IPS-NIHi11 (cell line): Measurements from ENCODE around the gene ZCRB1.
"Not testable (repeated sequence)": the region's sequence is repeated elsewhere in the genome, so short reads cannot be mapped to it uniquely, and the experiment has no call there.

ENCODE experiments used
- DNase-seq: peaks from one replicate; pipeline ENCODE4 v3.0.0; 2012; ENCODE audit warnings: mixed read lengths, low spot score

ZCRB1 gene

GRCh38 chr12:42325653-42326474 lies at the start of gene ZCRB1, which contains the start of gene PPHLN1:
Gene ZCRB1 (minus strand): TSS chr12:42326094. CDS start chr12:42324102, 1,992 bp downstream.
Gene PPHLN1 (plus strand): TSS chr12:42326167. CDS start chr12:42335903, 9,736 bp downstream.
- DNase-seq = peak; percentile 94

GRCh38 chr12:42373669-42374068 lies 47.8 kb upstream of the ZCRB1 start:
- no peak for DNase-seq

GRCh38 chr12:42372154-42372791 lies 46.4 kb upstream of the ZCRB1 start:
- DNase-seq = peak; percentile 68

- no peak for DNase-seq
These were observed 44.1 kb upstream of the ZCRB1 start for GRCh38 chr12:42370013-42370412.

- DNase-seq = no peak
These were observed 39.6 kb upstream of the ZCRB1 start for GRCh38 chr12:42365486-42365885.

GRCh38 chr12:42364692-42365091 lies 38.8 kb upstream of the ZCRB1 start:
- DNase-seq = peak; percentile 8

- DNase-seq = no peak
These were observed 36.9 kb upstream of the ZCRB1 start for GRCh38 chr12:42362647-42363260.

GRCh38 chr12:42361909-42362646 lies 36.2 kb upstream of the ZCRB1 start:
- no peak for DNase-seq

GRCh38 chr12:42360747-42361403 lies 35.0 kb upstream of the ZCRB1 start:
- DNase-seq = no peak

GRCh38 chr12:42356344-42356743 lies 30.4 kb upstream of the ZCRB1 start:
- no peak for DNase-seq

- not testable (repeated sequence) for DNase-seq
These were observed 24.1 kb upstream of the ZCRB1 start for GRCh38 chr12:42350021-42350407.

GRCh38 chr12:42349119-42350020 lies 23.5 kb upstream of the ZCRB1 start:
- not testable (repeated sequence) for DNase-seq

GRCh38 chr12:42346403-42347002 lies 20.6 kb upstream of the ZCRB1 start:
- no peak for DNase-seq

GRCh38 chr12:42343721-42344120 lies 17.8 kb upstream of the ZCRB1 start:
- no peak for DNase-seq

GRCh38 chr12:42342028-42342427 lies 16.1 kb upstream of the ZCRB1 start:
- no peak for DNase-seq

GRCh38 chr12:42338280-42338679 lies 12.4 kb upstream of the ZCRB1 start:
- no peak for DNase-seq

GRCh38 chr12:42336286-42336685 lies 10.4 kb upstream of the ZCRB1 start:
- no peak for DNase-seq

- peak; percentile 13 for DNase-seq
These were observed 6.7 kb upstream of the ZCRB1 start for GRCh38 chr12:42332301-42333285.

GRCh38 chr12:42330097-42330496 lies 4.2 kb upstream of the ZCRB1 start:
- not testable (repeated sequence) for DNase-seq
